Neural progenitor cell (in vitro differentiated cells): ENCODE data around the gene CDK8. TPM values are rescaled to one million over a fixed set of nuclear protein-coding genes. Genes with fewer than 3 reads are reported as not detected.
A peak's percentile ranks its signal among the peaks of the same experiment; 100 is the strongest.

Experiments used
- DNase-seq: peaks from one replicate; pipeline ENCODE4 v3.0.0-alpha.2; 2016; ENCODE audit warnings: low spot score
- H2AFZ ChIP-seq: fragments of 200-600 bp; sonication (generic); replicated peaks from 2 replicates; pipeline ENCODE4 v1.6.1; 2016; ENCODE audit warnings: antibody characterized with exemption
- H3F3A ChIP-seq: fragments of 200-600 bp; sonication (generic); 2 replicates; pipeline ENCODE4 v1.6.1; 2016; ENCODE audit warnings: antibody characterized with exemption, low read depth
- H3K27ac ChIP-seq: fragments of 200-600 bp; sonication (generic); 2 replicates; pipeline ENCODE4 v1.5.1; 2016; ENCODE audit warnings: mild to moderate bottlenecking
- H3K27me3 ChIP-seq: fragments of 200-600 bp; sonication (generic); 2 replicates; pipeline ENCODE4 v1.6.1; 2016; ENCODE audit warnings: mild to moderate bottlenecking, moderate library complexity
- H3K36me3 ChIP-seq: fragments of 200-600 bp; sonication (generic); 2 replicates; pipeline ENCODE4 v1.5.1; 2016
- H3K4me1 ChIP-seq: fragments of 200-600 bp; sonication (generic); 2 replicates; pipeline ENCODE4 v1.6.1; 2016; ENCODE audit warnings: mixed run types
- H3K4me2 ChIP-seq: fragments of 200-600 bp; sonication (generic); 2 replicates; pipeline ENCODE4 v1.6.1; 2016
- H3K4me3 ChIP-seq: fragments of 200-600 bp; sonication (generic); 2 replicates; pipeline ENCODE4 v1.5.1; 2016
- H3K79me2 ChIP-seq: fragments of 200-600 bp; sonication (generic); 2 replicates; pipeline ENCODE4 v1.6.1; 2016; ENCODE audit warnings: low read depth
- H3K9ac ChIP-seq: fragments of 200-600 bp; sonication (generic); 2 replicates; pipeline ENCODE4 v1.6.1; 2016
- H3K9me3 ChIP-seq: fragments of 200-600 bp; sonication (generic); 2 replicates; pipeline ENCODE4 v1.5.1; 2016; ENCODE audit warnings: low read depth
- H4K20me1 ChIP-seq: fragments of 200-600 bp; sonication (generic); 2 replicates; pipeline ENCODE4 v1.6.1; 2016; ENCODE audit warnings: low read depth
- H3K27ac Mint-ChIP-seq: 3 replicates; pipeline ENCODE4 v1.8.0; 2021; ENCODE audit warnings: mixed read lengths
- H3K27me3 Mint-ChIP-seq: 2 replicates; pipeline ENCODE4 v1.8.0; 2022; ENCODE audit warnings: low read depth, mild to moderate bottlenecking, inconsistent platforms, moderate library complexity, mixed read lengths; ENCODE audit not compliant: insufficient read depth
- H3K36me3 Mint-ChIP-seq: 3 replicates; pipeline ENCODE4 v1.8.0; 2021; ENCODE audit warnings: mixed read lengths
- H3K4me1 Mint-ChIP-seq: 3 replicates; pipeline ENCODE4 v1.8.0; 2021; ENCODE audit warnings: mixed read lengths
- H3K4me3 Mint-ChIP-seq: 3 replicates; pipeline ENCODE4 v1.8.0; 2021; ENCODE audit warnings: mild to moderate bottlenecking, moderate library complexity, mixed read lengths
- H3K9me3 Mint-ChIP-seq: 3 replicates; pipeline ENCODE4 v1.8.0; 2020; ENCODE audit warnings: mixed read lengths
- EZH2 ChIP-seq: fragments of 200-600 bp; sonication (generic); IDR thresholded peaks from 2 replicates; pipeline ENCODE4 v1.6.1; 2017; ENCODE audit warnings: antibody characterized with exemption, mild to moderate bottlenecking, moderate library complexity
- EZH2phosphoT487 ChIP-seq: fragments of 200-600 bp; sonication (generic); IDR thresholded peaks from 2 replicates; pipeline ENCODE4 v1.6.1; 2017; ENCODE audit warnings: antibody characterized with exemption
- total RNA-seq: library from RNA; depleted of rRNA; stranded (reverse); fragments of >200 nt; gene quantifications from 2 replicates; pipeline ENCODE4 v1.2.3, GENCODE V29; 2015; ENCODE audit warnings: low replicate concordance
- TF ChIP-seq, protein P1 (sequence below): fragments of 200-600 bp; sonication (generic); IDR thresholded peaks from 2 replicates; pipeline ENCODE4 v1.5.1; 2017; ENCODE audit warnings: antibody characterized with exemption, mild to moderate bottlenecking

The CDK8 gene
- total RNA-seq, 1 donor from 2014 or later: 69.3 TPM

DNA sequence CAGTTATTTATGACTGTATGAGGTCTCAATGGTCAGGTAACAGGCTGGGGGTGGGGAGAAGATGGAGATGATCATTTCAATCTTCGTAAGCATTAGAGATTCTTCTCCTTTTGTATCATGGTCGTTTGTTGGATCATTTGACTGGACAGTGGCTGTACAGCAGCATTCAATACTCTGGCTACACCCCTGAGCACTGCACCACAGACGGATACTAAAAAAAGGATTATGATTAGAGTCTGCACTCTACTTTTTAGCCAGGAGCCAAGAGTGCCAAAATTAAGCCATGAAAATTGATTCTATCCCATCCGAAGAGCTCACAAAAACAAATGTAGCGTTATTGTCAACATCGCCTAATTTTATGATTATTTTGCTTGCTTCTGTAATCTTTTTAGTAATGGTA lies 41.9 kb downstream of the CDK8 start:
- Mint-ChIP-seq H3K4me1 (no peaks in the 10 kb centered on the region), H3K27me3 (no peaks in the 10 kb centered on the region), H3K36me3 (peaks cover 43% of the 10 kb centered on the region), H3K4me3 (no peak overlapping the region), H3K27ac (no peak overlapping the region), H3K9me3 (peaks cover 53% of the 10 kb centered on the region)
- Histone ChIP-seq H2AFZ (no peak overlapping the region), H3K9ac (no peak overlapping the region), H3K27ac (peak overlapping the region; percentile 68), H3K4me3 (peak overlapping the region; percentile 4), H4K20me1 (peaks cover 19% of the 10 kb centered on the region), H3K36me3 (no peaks in the 10 kb centered on the region), H3F3A (peaks cover 11% of the 10 kb centered on the region), H3K27me3 (no peaks in the 10 kb centered on the region), H3K9me3 (no peaks in the 10 kb centered on the region), H3K79me2 (peaks cover 99% of the 10 kb centered on the region), H3K4me1 (peaks cover 24% of the 10 kb centered on the region), H3K4me2 (peak overlapping the region; percentile 40)
- DNase-seq: no peak
- TF ChIP-seq, protein P1, sequence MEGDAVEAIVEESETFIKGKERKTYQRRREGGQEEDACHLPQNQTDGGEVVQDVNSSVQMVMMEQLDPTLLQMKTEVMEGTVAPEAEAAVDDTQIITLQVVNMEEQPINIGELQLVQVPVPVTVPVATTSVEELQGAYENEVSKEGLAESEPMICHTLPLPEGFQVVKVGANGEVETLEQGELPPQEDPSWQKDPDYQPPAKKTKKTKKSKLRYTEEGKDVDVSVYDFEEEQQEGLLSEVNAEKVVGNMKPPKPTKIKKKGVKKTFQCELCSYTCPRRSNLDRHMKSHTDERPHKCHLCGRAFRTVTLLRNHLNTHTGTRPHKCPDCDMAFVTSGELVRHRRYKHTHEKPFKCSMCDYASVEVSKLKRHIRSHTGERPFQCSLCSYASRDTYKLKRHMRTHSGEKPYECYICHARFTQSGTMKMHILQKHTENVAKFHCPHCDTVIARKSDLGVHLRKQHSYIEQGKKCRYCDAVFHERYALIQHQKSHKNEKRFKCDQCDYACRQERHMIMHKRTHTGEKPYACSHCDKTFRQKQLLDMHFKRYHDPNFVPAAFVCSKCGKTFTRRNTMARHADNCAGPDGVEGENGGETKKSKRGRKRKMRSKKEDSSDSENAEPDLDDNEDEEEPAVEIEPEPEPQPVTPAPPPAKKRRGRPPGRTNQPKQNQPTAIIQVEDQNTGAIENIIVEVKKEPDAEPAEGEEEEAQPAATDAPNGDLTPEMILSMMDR: no peak
- TF ChIP-seq EZH2phosphoT487 (no peak), EZH2 (no peak)

DNA sequence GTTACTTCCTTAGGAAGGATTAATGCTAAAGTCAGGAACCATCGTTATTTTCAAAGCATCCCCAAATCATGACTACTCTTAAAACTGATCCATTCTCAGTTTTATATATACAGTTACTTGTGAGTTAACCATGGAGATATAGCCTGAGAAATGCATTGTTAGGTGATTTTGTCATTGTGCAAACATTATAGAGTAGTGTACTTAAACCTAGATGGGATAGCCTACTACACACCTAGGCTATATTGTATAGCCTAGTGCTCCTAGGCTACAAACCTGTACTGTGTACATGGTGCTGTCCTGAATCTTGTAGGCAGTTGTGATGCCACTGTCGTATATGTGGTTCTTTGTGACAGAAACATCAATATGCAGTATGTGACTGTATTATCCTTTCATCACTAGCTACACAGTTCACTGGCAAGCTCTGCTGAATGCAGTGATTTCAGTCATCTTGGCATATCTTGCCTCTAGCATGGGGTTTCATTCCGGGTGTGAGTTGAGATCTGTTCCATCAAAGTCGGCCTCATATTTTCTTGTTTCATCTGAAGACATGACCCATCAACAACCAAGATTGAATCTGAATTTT lies 45.3 kb downstream of the CDK8 start:
- Histone ChIP-seq H3K9me3 (no peaks in the 10 kb centered on the region), H3K4me3 (no peak overlapping the region), H3K9ac (no peak overlapping the region), H4K20me1 (peaks cover 34% of the 10 kb centered on the region), H3K36me3 (no peaks in the 10 kb centered on the region), H2AFZ (no peak overlapping the region), H3K4me1 (peaks cover 29% of the 10 kb centered on the region), H3K27me3 (no peaks in the 10 kb centered on the region), H3K27ac (no peak overlapping the region), H3F3A (peaks cover 11% of the 10 kb centered on the region), H3K4me2 (no peak overlapping the region), H3K79me2 (peaks cover 100% of the 10 kb centered on the region)
- Mint-ChIP-seq H3K27ac (no peak overlapping the region), H3K4me3 (no peak overlapping the region), H3K9me3 (peaks cover 54% of the 10 kb centered on the region), H3K27me3 (peaks cover 2% of the 10 kb centered on the region), H3K4me1 (no peaks in the 10 kb centered on the region), H3K36me3 (peaks cover 30% of the 10 kb centered on the region)
- no peak for DNase-seq
- TF ChIP-seq EZH2: no peak
- TF ChIP-seq EZH2phosphoT487: no peak
- TF ChIP-seq, protein P1: no peak

DNA sequence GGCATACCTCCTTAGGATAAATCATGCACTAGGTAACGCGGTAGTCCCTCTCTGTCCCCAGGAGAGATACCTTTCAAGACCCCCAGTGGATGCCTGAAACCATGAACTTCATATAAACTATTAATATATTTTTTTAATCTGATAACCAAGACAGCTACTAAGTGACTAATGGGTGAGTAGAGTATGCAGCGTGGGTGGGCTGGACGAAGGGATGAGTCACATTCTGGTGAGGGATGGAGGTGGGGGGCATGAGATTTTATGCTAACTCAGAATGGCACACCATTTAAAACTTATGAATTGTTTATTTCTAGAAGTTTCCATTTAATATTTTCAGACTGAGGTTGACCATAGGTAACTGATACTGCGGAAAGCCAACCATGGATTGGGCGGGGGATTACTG lies 46.2 kb downstream of the CDK8 start:
- Histone ChIP-seq H3F3A (peaks cover 9% of the 10 kb centered on the region), H3K4me2 (no peak overlapping the region), H3K4me3 (no peak overlapping the region), H3K27ac (no peak overlapping the region), H3K4me1 (peaks cover 25% of the 10 kb centered on the region), H3K36me3 (no peaks in the 10 kb centered on the region), H4K20me1 (peaks cover 42% of the 10 kb centered on the region), H3K27me3 (no peaks in the 10 kb centered on the region), H3K9ac (no peak overlapping the region), H3K9me3 (no peaks in the 10 kb centered on the region), H2AFZ (no peak overlapping the region), H3K79me2 (peaks cover 100% of the 10 kb centered on the region)
- Mint-ChIP-seq H3K4me3 (no peak overlapping the region), H3K4me1 (no peaks in the 10 kb centered on the region), H3K27ac (no peak overlapping the region), H3K27me3 (peaks cover 2% of the 10 kb centered on the region), H3K9me3 (peaks cover 45% of the 10 kb centered on the region), H3K36me3 (peaks cover 28% of the 10 kb centered on the region)
- TF ChIP-seq EZH2phosphoT487: no peak
- TF ChIP-seq, protein P1: no peak
- TF ChIP-seq EZH2: no peak
- DNase-seq: no peak
